HCT116 (cell line): ENCODE results near the gene ATP5F1E. TPM values are rescaled to one million over a fixed set of nuclear protein-coding genes. Genes with fewer than 3 reads are reported as not detected.

Experiments used
- ATAC-seq: fragments of 200-7000 bp; cut with Tn5 transposase; 2 replicates; pipeline ENCODE4 v1.9.1; 2020; ENCODE audit warnings: mild to moderate bottlenecking, moderate library complexity
- BruUV-seq: library from RNA; stranded (reverse); fragments of 400-500 nt; replicated peaks from 2 replicates; lab custom pipeline; 2021; lab: Mats Ljungman, UMichigan
- CTCF ChIA-PET: fragments of 300-600 bp; sonication (Branson Sonifier 250); formaldehyde crosslinking; loops from one replicate; lab custom pipeline; 2021; ENCODE audit warnings: antibody characterized with exemption; lab: Charles Lee
- POLR2A ChIA-PET: fragments of 300-600, 350-600 bp; sonication (Branson Sonifier 250); formaldehyde crosslinking; loops from one replicate; lab custom pipeline; 2021; ENCODE audit warnings: antibody characterized with exemption; lab: Charles Lee
- RAD21 ChIA-PET, 2 experiments: fragments of 300-600 bp; sonication (Branson Sonifier 250); formaldehyde crosslinking; loops; one replicate each; lab custom pipeline; 2023; ENCODE audit warnings: low total read pairs in 2 of 2; ENCODE audit not compliant: uncharacterized antibody in 2 of 2, unreplicated experiment in 2 of 2, low non-redundant PET in 1 of 2; lab: Charles Lee
- DNase-seq: peaks from one replicate; pipeline ENCODE4 v3.0.0-alpha.2; 2010; ENCODE audit warnings: low read depth, low spot score
- H2AFZ ChIP-seq: fragments of 200-600 bp; shearing (Covaris generic), sonication (generic); 2 replicates; pipeline ENCODE4 v1.6.1; 2017; ENCODE audit warnings: low read depth, mixed run types, mixed read lengths, antibody characterized with exemption, low read length; ENCODE audit not compliant: poor library complexity, severe bottlenecking
- H3K27ac ChIP-seq: 2 replicates; pipeline ENCODE4 v1.5.1; 2012; ENCODE audit warnings: low read depth, low read length
- H3K27me3 ChIP-seq: fragments of 200-600 bp; sonication (generic); 2 replicates; pipeline ENCODE4 v1.6.1; 2016; ENCODE audit warnings: mixed run types, low read length, mixed read lengths; ENCODE audit not compliant: insufficient read depth
- H3K36me3 ChIP-seq, 2 experiments: fragments of 200-500 bp in 1 of 2; fragments of 200-600 bp in 1 of 2; sonication (Bioruptor generic) in 1 of 2; sonication (generic) in 1 of 2; 2 replicates each; pipeline versions ENCODE4 v1.5.1 to v1.6.1; 2014 to 2016; ENCODE audit warnings: low read length in 2 of 2, inconsistent platforms in 1 of 2, mixed read lengths in 1 of 2, mixed run types in 1 of 2; ENCODE audit not compliant: insufficient read depth in 2 of 2, control insufficient read depth in 1 of 2
- H3K4me1 ChIP-seq, 2 experiments: fragments of 200-600 bp in 1 of 2; sonication (generic) in 1 of 2; 2 replicates each; pipeline versions ENCODE4 v1.5.1 to v1.6.1; 2012 to 2017; ENCODE audit warnings: low read length in 2 of 2, inconsistent platforms in 1 of 2, mild to moderate bottlenecking in 1 of 2, mixed read lengths in 1 of 2, mixed run types in 1 of 2, moderate library complexity in 1 of 2; ENCODE audit not compliant: insufficient read depth in 2 of 2, control insufficient read depth in 1 of 2
- H3K4me2 ChIP-seq: fragments of 200-600 bp; sonication (generic); 2 replicates; pipeline ENCODE4 v1.6.1; 2017; ENCODE audit warnings: mixed run types, low read length, mixed read lengths
- H3K4me3 ChIP-seq, 2 experiments: fragments of 200-600 bp in 1 of 2; sonication (generic) in 1 of 2; replicated peaks in 1 of 2; 2 replicates each; pipeline ENCODE4 v1.5.1; 2011 to 2016; ENCODE audit warnings: low read length in 2 of 2, control low read depth in 1 of 2, low read depth in 1 of 2, mild to moderate bottlenecking in 1 of 2, mixed read lengths in 1 of 2, mixed run types in 1 of 2
- H3K79me2 ChIP-seq: fragments of 200-600 bp; sonication (generic); 2 replicates; pipeline ENCODE4 v1.6.1; 2017; ENCODE audit warnings: mild to moderate bottlenecking, mixed run types, low read length, moderate library complexity, mixed read lengths; ENCODE audit not compliant: insufficient read depth
- H3K9ac ChIP-seq: fragments of 200-600 bp; sonication (generic); 2 replicates; pipeline ENCODE4 v1.6.1; 2016; ENCODE audit warnings: low read length, mixed read lengths
- H3K9me2 ChIP-seq: fragments of 200-600 bp; sonication (generic), shearing (Covaris generic); 2 replicates; pipeline ENCODE4 v1.6.1; 2017; ENCODE audit warnings: mixed run types, mild to moderate bottlenecking, moderate library complexity; ENCODE audit not compliant: insufficient read depth
- H3K9me3 ChIP-seq, 2 experiments: fragments of 200-500 bp in 1 of 2; fragments of 200-600 bp in 1 of 2; sonication (Bioruptor generic) in 1 of 2; sonication (generic) in 1 of 2; 2 replicates each; pipeline ENCODE4 v1.6.1; 2014 to 2017; ENCODE audit warnings: low read length in 2 of 2, mixed read lengths in 2 of 2, inconsistent platforms in 1 of 2, low read depth in 1 of 2, mild to moderate bottlenecking in 1 of 2, mixed run types in 1 of 2, moderate library complexity in 1 of 2; ENCODE audit not compliant: control insufficient read depth in 1 of 2, insufficient read depth in 1 of 2
- H4K20me1 ChIP-seq: fragments of 200-600 bp; sonication (generic), shearing (Covaris generic); 2 replicates; pipeline ENCODE4 v1.6.1; 2017; ENCODE audit warnings: mixed run types, mild to moderate bottlenecking, moderate library complexity; ENCODE audit not compliant: insufficient read depth
- EGR1 ChIP-seq: IDR thresholded peaks from 2 replicates; pipeline ENCODE4 v1.6.1; 2012; ENCODE audit warnings: low read depth
- ELF1 ChIP-seq: IDR thresholded peaks from 2 replicates; pipeline ENCODE4 v1.6.1; 2012; ENCODE audit warnings: low read depth, borderline replicate concordance
- EZH2 ChIP-seq: fragments of 200-600 bp; sonication (generic); IDR thresholded peaks from 2 replicates; pipeline ENCODE4 v1.6.1; 2017; ENCODE audit warnings: antibody characterized with exemption, mixed run types
- JUND ChIP-seq: IDR thresholded peaks from 2 replicates; pipeline ENCODE4 v1.6.1; 2012
- MAX ChIP-seq: IDR thresholded peaks from 2 replicates; pipeline ENCODE4 v1.6.1; 2012
- POLR2A ChIP-seq: IDR thresholded peaks from 2 replicates; pipeline ENCODE4 v1.7.0; 2011; ENCODE audit warnings: borderline replicate concordance; ENCODE audit not compliant: insufficient read depth, insufficient read length; ENCODE audit errors: extremely low read depth
- POLR2AphosphoS5 ChIP-seq: IDR thresholded peaks from 2 replicates; pipeline ENCODE4 v1.6.1; 2011; ENCODE audit warnings: mild to moderate bottlenecking, low read depth, low read length, moderate library complexity
- RAD21 ChIP-seq: IDR thresholded peaks from 2 replicates; pipeline ENCODE4 v1.6.1; 2012; ENCODE audit warnings: low read depth, mild to moderate bottlenecking
- REST ChIP-seq: IDR thresholded peaks from 2 replicates; pipeline ENCODE4 v1.6.1; 2012; ENCODE audit warnings: low read depth
- SIN3A ChIP-seq: IDR thresholded peaks from 2 replicates; pipeline ENCODE4 v1.6.1; 2012; ENCODE audit warnings: low read depth
- SP1 ChIP-seq: IDR thresholded peaks from 2 replicates; pipeline ENCODE4 v1.6.1; 2012; ENCODE audit warnings: low read depth
- TCF7L2 ChIP-seq: IDR thresholded peaks from 2 replicates; pipeline ENCODE4 v1.7.0; 2011; ENCODE audit warnings: borderline replicate concordance, inconsistent platforms; ENCODE audit not compliant: insufficient read depth, insufficient read length; ENCODE audit errors: extremely low read depth
- YY1 ChIP-seq: IDR thresholded peaks from 2 replicates; pipeline ENCODE4 v1.6.1; 2011; ENCODE audit warnings: low read length, low read depth, moderate library complexity, mild to moderate bottlenecking; ENCODE audit not compliant: insufficient replicate concordance; ENCODE audit errors: extremely low read depth
- ZBTB33 ChIP-seq: IDR thresholded peaks from 2 replicates; pipeline ENCODE4 v1.6.1; 2011; ENCODE audit warnings: mild to moderate bottlenecking, low read length, moderate library complexity; ENCODE audit not compliant: insufficient replicate concordance; ENCODE audit errors: extremely low read depth
- ZFX ChIP-seq: fragments of 450-650 bp; IDR thresholded peaks from 2 replicates; pipeline ENCODE4 v1.6.1; 2017
- intact Hi-C: fragments of 100-400 bp; cut with micrococcal nuclease; formaldehyde crosslinking; loops from 2 replicates; pipeline ENCODE4 v1.10.0; 2022
- total RNA-seq: library from RNA; stranded (reverse); gene quantifications from one replicate; pipeline ENCODE4 v1.2.1, GENCODE V29; 2021; ENCODE audit not compliant: unreplicated experiment

The ATP5F1E gene
- total RNA-seq, 1 experiment from 2014 or later: 72.8 TPM

GRCh38 chr20:59047938-59048680, 16.0 kb upstream of the ATP5F1E start:
- DNase-seq (no peak), ATAC-seq (no peak)
- no peak overlapping the region for H2AFZ ChIP-seq
- RAD21 ChIA-PET: no interaction called here
- no peak overlapping the region for H3K4me3 ChIP-seq
- H3K9ac ChIP-seq: no peak overlapping the region
- no peaks in the 10 kb centered on the region for H3K36me3 ChIP-seq
- CTCF ChIA-PET: no interaction called here
- no peaks in the 10 kb centered on the region for H3K79me2 ChIP-seq
- peaks cover 16% of the 10 kb centered on the region; the same call in 1 of the 2 replicates for H3K27me3 ChIP-seq
- no peak for TF ChIP-seq EZH2
- TF ChIP-seq ZBTB33: no peak
- no peak for TF ChIP-seq ELF1
- no peak for TF ChIP-seq SIN3A
- TF ChIP-seq JUND: no peak
- BruUV-seq: no TSS peak
- POLR2A ChIA-PET: no interaction called here
- H3K9me3 ChIP-seq: no peaks in the 10 kb centered on the region
- no peaks in the 10 kb centered on the region for H3K9me2 ChIP-seq
- H4K20me1 ChIP-seq: no peaks in the 10 kb centered on the region
- H3K27ac ChIP-seq: no peak overlapping the region
- 0 out of 2 replicates have a peak overlapping the region, but pooled peaks have one; percentile 8 for H3K4me2 ChIP-seq
- H3K4me1 ChIP-seq: peaks cover 4 to 7% of the 10 kb centered on the region in 2 experiments
- intact Hi-C loops: no loop called here

GRCh38 chr20:59046862-59047261, 14.7 kb upstream of the ATP5F1E start:
- H3K9me2 ChIP-seq: no peaks in the 10 kb centered on the region
- H3K4me1 ChIP-seq: peaks cover 6 to 11% of the 10 kb centered on the region in 2 experiments
- H3K27ac ChIP-seq: no peak overlapping the region
- BruUV-seq: no TSS peak
- H3K4me2 ChIP-seq: no peak overlapping the region
- no peaks in the 10 kb centered on the region for H3K36me3 ChIP-seq
- H3K9me3 ChIP-seq: no peaks in the 10 kb centered on the region
- intact Hi-C loops: no loop called here
- CTCF ChIA-PET: no interaction called here
- no peak overlapping the region for H2AFZ ChIP-seq
- no peaks in the 10 kb centered on the region for H4K20me1 ChIP-seq
- DNase-seq: no peak
- no peak for TF ChIP-seq MAX
- no peak for TF ChIP-seq ZFX
- TF ChIP-seq TCF7L2: no peak
- TF ChIP-seq REST: no peak
- TF ChIP-seq SIN3A: no peak
- no peak for TF ChIP-seq RAD21
- no peak for TF ChIP-seq EGR1
- no peak for TF ChIP-seq POLR2A
- no peak for TF ChIP-seq YY1
- no peak for TF ChIP-seq JUND
- TF ChIP-seq POLR2AphosphoS5: no peak
- no peak for TF ChIP-seq SP1
- peaks cover 12% of the 10 kb centered on the region; the same call in 1 of the 2 replicates for H3K27me3 ChIP-seq
- H3K4me3 ChIP-seq: no peak overlapping the region
- ATAC-seq: no peak
- POLR2A ChIA-PET: no interaction called here
- H3K9ac ChIP-seq: no peak overlapping the region
- H3K79me2 ChIP-seq: peaks cover 8% of the 10 kb centered on the region
- RAD21 ChIA-PET: no interaction called here
